Sigmoid colon (tissue), 4 donors: Measurements from ENCODE around the gene CFAP61.

Experiments used
- POLR2A ChIP-seq, 2 donors: fragments of 450-650 bp; IDR thresholded peaks; one replicate each; pipeline ENCODE4 v1.6.1; 2016; ENCODE audit warnings: antibody characterized with exemption in 2 of 2, mild to moderate bottlenecking in 2 of 2, moderate library complexity in 2 of 2
- POLR2AphosphoS5 ChIP-seq, 4 donors: sonication (generic); formaldehyde crosslinking; IDR thresholded peaks; one replicate each; pipeline ENCODE4 v1.6.1; 2017; ENCODE audit warnings: antibody characterized with exemption in 4 of 4
- TF ChIP-seq, protein P1 (sequence below), 4 experiments: fragments of 450-650 bp in 3 of 4; fragments of 200-600 bp in 1 of 4; IDR thresholded peaks; one replicate each; pipeline ENCODE4 v1.5.1; 2016 to 2019; ENCODE audit warnings: antibody characterized with exemption in 4 of 4, mild to moderate bottlenecking in 3 of 4, moderate library complexity in 2 of 4

- TF ChIP-seq POLR2A (IDR thresholded peaks at IDR 0.05) (no peak), POLR2AphosphoS5 (IDR thresholded peaks at IDR 0.05) (no peak)
- TF ChIP-seq, protein P1, sequence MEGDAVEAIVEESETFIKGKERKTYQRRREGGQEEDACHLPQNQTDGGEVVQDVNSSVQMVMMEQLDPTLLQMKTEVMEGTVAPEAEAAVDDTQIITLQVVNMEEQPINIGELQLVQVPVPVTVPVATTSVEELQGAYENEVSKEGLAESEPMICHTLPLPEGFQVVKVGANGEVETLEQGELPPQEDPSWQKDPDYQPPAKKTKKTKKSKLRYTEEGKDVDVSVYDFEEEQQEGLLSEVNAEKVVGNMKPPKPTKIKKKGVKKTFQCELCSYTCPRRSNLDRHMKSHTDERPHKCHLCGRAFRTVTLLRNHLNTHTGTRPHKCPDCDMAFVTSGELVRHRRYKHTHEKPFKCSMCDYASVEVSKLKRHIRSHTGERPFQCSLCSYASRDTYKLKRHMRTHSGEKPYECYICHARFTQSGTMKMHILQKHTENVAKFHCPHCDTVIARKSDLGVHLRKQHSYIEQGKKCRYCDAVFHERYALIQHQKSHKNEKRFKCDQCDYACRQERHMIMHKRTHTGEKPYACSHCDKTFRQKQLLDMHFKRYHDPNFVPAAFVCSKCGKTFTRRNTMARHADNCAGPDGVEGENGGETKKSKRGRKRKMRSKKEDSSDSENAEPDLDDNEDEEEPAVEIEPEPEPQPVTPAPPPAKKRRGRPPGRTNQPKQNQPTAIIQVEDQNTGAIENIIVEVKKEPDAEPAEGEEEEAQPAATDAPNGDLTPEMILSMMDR (IDR thresholded peaks at IDR 0.05), result no peak
These were observed 145.7 kb downstream of the CFAP61 start for GRCh38 chr20:20198011-20198410.
